ENCODE results near the gene CREB3L4. TPM values are rescaled to one million over a fixed set of nuclear protein-coding genes. Genes with fewer than 3 reads are reported as not detected.

CREB3L4 gene
- total RNA-seq, 1 experiment from 2014 or later = 58.2 TPM

DNA sequence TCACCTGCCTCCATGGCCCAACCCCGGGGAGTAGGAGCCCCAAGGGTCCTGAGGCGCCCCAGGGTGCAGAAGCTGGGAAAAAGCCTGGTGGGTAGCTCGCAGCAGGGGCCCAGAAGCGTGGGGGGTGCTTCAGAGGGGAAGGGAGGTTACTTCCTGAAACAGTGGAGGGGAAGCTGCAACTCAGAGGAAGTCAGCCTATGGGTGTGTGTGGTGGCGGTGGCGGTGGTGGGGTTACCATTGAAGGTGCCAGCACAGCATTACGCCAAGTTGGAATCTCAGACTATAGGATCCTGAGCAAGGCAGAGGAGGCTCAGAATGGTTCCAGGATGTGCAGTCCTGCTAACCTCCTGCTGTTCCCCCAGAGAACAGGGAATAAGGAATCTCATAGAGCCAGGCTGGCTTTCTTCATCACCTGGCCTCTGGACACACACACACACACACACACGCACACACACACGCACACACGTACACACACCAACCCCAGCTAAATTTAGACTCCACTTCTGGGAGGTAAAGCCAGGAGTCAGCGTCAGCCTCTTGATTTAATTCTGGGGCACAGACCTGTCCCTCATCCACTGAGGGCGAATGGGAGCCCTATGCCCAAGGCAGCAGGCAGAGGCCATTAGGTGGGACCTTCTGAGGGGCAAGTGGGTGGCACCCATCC, 22.4 kb upstream of the CREB3L4 start:
- H3K4me3 ChIP-seq (ENCODE audit: insufficient read depth, low read depth, low read length) = peak overlapping the region; percentile 96
- DNase-seq = peak; percentile 67
- H3K27me3 ChIP-seq (ENCODE audit: control insufficient read depth, insufficient read depth, low read length) = no peaks in the 10 kb centered on the region
- peaks cover 16% of the 10 kb centered on the region for H3K36me3 ChIP-seq (replicated peaks; ENCODE audit: control insufficient read depth, insufficient read depth, low read length)

DNA sequence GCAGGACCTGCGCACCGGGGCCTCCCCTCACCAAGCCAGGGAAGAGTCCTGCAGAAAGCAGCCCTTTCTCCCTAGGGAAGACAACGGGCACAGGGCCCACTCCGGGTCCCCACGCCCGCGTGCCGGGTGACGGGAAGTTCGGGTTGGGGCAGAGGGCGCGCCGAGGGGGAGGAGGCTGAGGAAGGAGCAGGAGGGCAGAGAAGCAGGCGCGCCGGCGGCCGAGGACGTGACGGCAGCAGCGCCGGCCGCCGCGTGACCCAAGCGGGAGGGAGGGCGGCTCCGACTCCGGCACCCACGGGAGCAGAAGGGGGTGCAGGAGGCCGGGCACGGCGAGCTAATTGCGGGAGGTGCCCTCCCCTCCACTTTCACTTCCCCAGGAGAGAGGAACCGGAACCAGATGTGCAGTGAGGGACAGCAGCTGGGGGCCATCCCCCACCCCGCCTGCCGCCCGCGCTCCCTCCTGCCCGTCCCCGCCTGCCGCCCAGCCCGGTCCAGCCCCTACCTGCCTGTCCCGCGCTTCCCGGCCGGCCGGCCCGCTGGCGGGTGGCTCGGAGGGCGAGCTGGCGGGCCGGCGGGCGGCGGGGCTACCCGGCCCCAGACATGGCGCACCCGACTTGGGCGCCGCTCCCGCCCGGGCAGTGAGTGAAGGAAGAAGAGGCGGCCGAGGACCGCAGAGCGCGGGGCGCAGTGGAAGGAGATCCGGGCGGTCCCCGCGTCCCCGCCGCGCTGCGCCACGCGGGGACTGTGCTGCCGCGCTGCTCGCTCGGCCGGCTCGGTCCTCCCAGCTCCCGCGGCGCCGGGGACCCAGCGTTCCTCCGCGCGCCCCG, 21.7 kb upstream of the CREB3L4 start:
- peak; percentile 94 for DNase-seq
- Histone ChIP-seq H3K4me3 (ENCODE audit: insufficient read depth, low read depth, low read length) (peak overlapping the region; percentile 96), H3K36me3 (replicated peaks; ENCODE audit: control insufficient read depth, insufficient read depth, low read length) (peaks cover 19% of the 10 kb centered on the region), H3K27me3 (ENCODE audit: control insufficient read depth, insufficient read depth, low read length) (no peaks in the 10 kb centered on the region)

GRCh38 chr1:153946622-153947241, 21.0 kb upstream of the CREB3L4 start, which contains the start of gene DENND4B:
Gene DENND4B (minus strand): TSS chr1:153946718. CDS start chr1:153944374, 2,344 bp downstream.
- DNase-seq = peak; percentile 100
- Histone ChIP-seq H3K36me3 (replicated peaks; ENCODE audit: control insufficient read depth, insufficient read depth, low read length) (peaks cover 20% of the 10 kb centered on the region), H3K4me3 (ENCODE audit: insufficient read depth, low read depth, low read length) (peak within 1 kb of the TSS; percentile 96), H3K27me3 (ENCODE audit: control insufficient read depth, insufficient read depth, low read length) (no peaks in the 10 kb centered on the region)

DNA sequence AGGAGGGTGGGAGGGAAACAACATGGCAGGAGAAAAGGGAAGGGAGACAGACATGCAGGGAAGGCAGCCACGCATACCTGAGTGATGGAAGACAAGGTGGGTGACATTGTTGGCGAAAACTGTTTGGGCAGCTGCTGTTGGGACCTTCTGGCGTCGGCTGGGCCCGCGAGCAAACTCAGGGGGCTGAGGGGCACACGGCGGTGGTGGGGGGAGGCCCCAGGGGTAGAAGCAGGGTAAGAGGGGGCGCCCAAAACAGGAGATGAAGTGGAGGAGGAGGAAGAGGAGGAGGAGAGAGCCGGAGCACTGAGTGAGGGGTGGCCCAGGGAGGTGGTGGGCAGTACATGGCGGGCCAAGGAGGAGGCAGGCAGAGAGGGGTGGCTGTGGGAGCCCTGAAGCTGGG, 16.5 kb upstream of the CREB3L4 start:
- no peak overlapping the region for H3K4me3 ChIP-seq (ENCODE audit: insufficient read depth, low read depth, low read length)
- peaks cover 29% of the 10 kb centered on the region for H3K36me3 ChIP-seq (replicated peaks; ENCODE audit: control insufficient read depth, insufficient read depth, low read length)
- no peak for DNase-seq
- H3K27me3 ChIP-seq (ENCODE audit: control insufficient read depth, insufficient read depth, low read length) = no peaks in the 10 kb centered on the region

- DNase-seq = no peak
- H3K4me3 ChIP-seq (ENCODE audit: insufficient read depth, low read depth, low read length) = no peak overlapping the region
- H3K36me3 ChIP-seq (replicated peaks; ENCODE audit: control insufficient read depth, insufficient read depth, low read length) = peaks cover 29% of the 10 kb centered on the region
- no peaks in the 10 kb centered on the region for H3K27me3 ChIP-seq (ENCODE audit: control insufficient read depth, insufficient read depth, low read length)
Measured at GRCh38 chr1:153951801-153952200, 15.9 kb upstream of the CREB3L4 start.

- no peak for DNase-seq
- Histone ChIP-seq H3K27me3 (ENCODE audit: control insufficient read depth, insufficient read depth, low read length) (no peaks in the 10 kb centered on the region), H3K36me3 (replicated peaks; ENCODE audit: control insufficient read depth, insufficient read depth, low read length) (peaks cover 20% of the 10 kb centered on the region), H3K4me3 (ENCODE audit: insufficient read depth, low read depth, low read length) (no peak overlapping the region)
Measured at GRCh38 chr1:153953859-153954365, 13.8 kb upstream of the CREB3L4 start.

- no peak overlapping the region for H3K4me3 ChIP-seq (ENCODE audit: insufficient read depth, low read depth, low read length)
- DNase-seq = no peak
- H3K27me3 ChIP-seq (ENCODE audit: control insufficient read depth, insufficient read depth, low read length) = no peaks in the 10 kb centered on the region
- peaks cover 24% of the 10 kb centered on the region for H3K36me3 ChIP-seq (replicated peaks; ENCODE audit: control insufficient read depth, insufficient read depth, low read length)
Measured at GRCh38 chr1:153954826-153955225, 12.9 kb upstream of the CREB3L4 start.

DNA sequence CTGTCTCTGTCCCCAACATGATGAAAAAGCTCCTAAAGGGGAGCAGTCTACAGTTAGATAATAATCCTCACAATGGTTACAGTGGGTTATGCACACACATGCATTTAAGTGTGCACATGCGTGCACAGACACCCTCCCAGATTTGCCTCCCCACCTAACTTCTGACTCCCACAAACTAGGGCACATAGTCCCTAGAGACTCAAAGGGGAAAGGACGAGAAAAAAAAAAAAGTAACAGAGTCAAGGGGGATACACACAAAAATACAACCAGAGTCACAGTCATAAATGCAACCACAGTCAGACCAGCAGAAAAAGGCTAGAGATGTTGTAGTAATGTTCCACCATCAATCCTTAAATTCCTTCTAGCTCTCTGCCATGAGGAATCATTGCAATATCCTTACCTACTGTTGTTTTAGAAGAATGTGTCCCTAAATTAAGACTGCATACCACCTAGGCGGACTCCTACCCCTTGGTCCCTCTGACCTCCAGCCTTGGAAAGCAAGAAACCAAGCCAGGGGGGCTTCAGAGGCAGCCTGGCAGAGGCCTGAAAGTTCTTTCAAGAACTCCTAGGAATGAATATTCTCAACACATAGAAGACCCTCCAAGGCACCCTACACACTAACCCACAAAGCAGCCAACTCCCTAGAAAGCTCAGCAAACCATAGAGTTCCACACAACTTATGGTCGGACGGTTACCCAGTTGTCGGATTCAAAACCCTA, 10.5 kb upstream of the CREB3L4 start:
- peak; percentile 31 for DNase-seq

GRCh38 chr1:153957744-153958110, 10.0 kb upstream of the CREB3L4 start:
- no peak for DNase-seq
- peak overlapping the region; percentile 97 for H3K4me3 ChIP-seq (ENCODE audit: insufficient read depth, low read depth, low read length)
- peaks cover 25% of the 10 kb centered on the region for H3K36me3 ChIP-seq (replicated peaks; ENCODE audit: control insufficient read depth, insufficient read depth, low read length)
- no peaks in the 10 kb centered on the region for H3K27me3 ChIP-seq (ENCODE audit: control insufficient read depth, insufficient read depth, low read length)

More for the DNA sequence above, 10.5 kb upstream of the CREB3L4 start:
- peaks cover 30% of the 10 kb centered on the region for H3K36me3 ChIP-seq (replicated peaks; ENCODE audit: control insufficient read depth, insufficient read depth, low read length)
- no peaks in the 10 kb centered on the region for H3K27me3 ChIP-seq (ENCODE audit: control insufficient read depth, insufficient read depth, low read length)
- H3K4me3 ChIP-seq (ENCODE audit: insufficient read depth, low read depth, low read length) = peak overlapping the region; percentile 97

- peak; percentile 98 for DNase-seq
- Histone ChIP-seq H3K36me3 (replicated peaks; ENCODE audit: control insufficient read depth, insufficient read depth, low read length) (peaks cover 25% of the 10 kb centered on the region), H3K4me3 (ENCODE audit: insufficient read depth, low read depth, low read length) (peak within 1 kb of the TSS; percentile 97), H3K27me3 (ENCODE audit: control insufficient read depth, insufficient read depth, low read length) (no peaks in the 10 kb centered on the region)
Measured at GRCh38 chr1:153958111-153958960, 9.4 kb upstream of the CREB3L4 start, which contains the start of gene CRTC2. Gene CRTC2 (minus strand): TSS chr1:153958612. CDS start chr1:153958497, 115 bp downstream.

DNA sequence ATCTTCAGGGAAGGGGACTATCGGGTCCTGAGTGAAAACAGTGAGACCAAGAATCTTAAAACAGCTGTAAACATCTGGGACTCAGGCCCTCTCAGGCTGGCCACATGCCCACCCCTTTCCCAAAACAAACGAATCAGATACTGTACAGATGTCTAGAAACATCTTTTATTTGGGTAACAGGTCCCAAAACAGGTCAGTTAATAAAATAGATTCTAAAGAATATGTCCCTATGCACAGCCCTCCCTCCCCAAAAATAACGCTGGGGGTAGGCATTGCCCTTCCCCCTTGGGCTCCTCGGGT, 8.8 kb upstream of the CREB3L4 start:
- H3K27me3 ChIP-seq (ENCODE audit: control insufficient read depth, insufficient read depth, low read length) = no peaks in the 10 kb centered on the region
- DNase-seq = no peak
- H3K36me3 ChIP-seq (replicated peaks; ENCODE audit: control insufficient read depth, insufficient read depth, low read length) = peaks cover 24% of the 10 kb centered on the region
- H3K4me3 ChIP-seq (ENCODE audit: insufficient read depth, low read depth, low read length) = no peak overlapping the region; the same call in 1 of the 2 replicates

DNA sequence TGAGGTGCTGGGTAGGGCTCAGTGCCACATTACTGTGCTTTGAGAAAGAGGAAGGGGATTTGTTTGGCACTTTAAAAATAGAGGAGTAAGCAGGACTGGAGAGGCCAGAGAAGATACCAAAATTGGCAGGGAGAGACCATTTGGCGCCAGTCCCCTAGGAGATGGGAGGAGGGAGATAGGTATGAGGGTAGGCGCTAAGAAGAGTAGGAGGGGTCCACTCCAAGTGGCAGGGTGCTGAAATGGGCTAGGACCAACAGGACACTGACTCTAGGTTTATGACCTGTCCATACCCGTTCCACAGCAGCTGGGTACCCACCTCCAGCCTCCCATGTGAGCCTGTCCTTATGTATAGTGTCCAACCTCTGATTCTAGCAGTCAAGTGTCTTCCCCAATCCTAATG, 8.2 kb upstream of the CREB3L4 start:
- no peak overlapping the region for H3K4me3 ChIP-seq (ENCODE audit: insufficient read depth, low read depth, low read length)
- peaks cover 24% of the 10 kb centered on the region for H3K36me3 ChIP-seq (replicated peaks; ENCODE audit: control insufficient read depth, insufficient read depth, low read length)
- no peaks in the 10 kb centered on the region for H3K27me3 ChIP-seq (ENCODE audit: control insufficient read depth, insufficient read depth, low read length)
- DNase-seq = peak; percentile 41

DNA sequence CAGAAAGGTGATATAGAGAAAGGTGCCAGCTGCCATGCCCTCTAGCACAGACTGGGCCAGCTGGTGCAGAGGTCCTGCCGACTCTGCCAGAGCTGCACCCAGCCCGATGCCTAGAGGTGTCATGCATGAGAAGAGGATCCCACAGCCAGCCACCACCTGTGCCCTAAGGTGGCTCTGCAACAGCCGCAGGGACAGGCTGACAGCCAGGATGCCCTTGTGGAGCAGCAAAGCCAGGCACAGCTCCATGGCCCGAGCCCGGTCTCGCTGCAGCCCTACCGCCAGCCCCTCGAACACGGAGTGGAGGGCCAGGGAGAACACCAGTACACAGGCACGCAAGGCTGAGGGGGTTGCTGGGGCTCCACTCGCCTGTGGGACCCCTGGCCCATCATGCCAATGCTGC, 7.5 kb upstream of the CREB3L4 start:
- no peaks in the 10 kb centered on the region for H3K27me3 ChIP-seq (ENCODE audit: control insufficient read depth, insufficient read depth, low read length)
- peak; percentile 7 for DNase-seq
- peaks cover 24% of the 10 kb centered on the region for H3K36me3 ChIP-seq (replicated peaks; ENCODE audit: control insufficient read depth, insufficient read depth, low read length)
- H3K4me3 ChIP-seq (ENCODE audit: insufficient read depth, low read depth, low read length) = no peak overlapping the region
